ENCODE measurements around the gene NPHS1.
A peak's percentile ranks its signal among the peaks of the same experiment; 100 is the strongest.

The NPHS1 gene

GRCh38 chr19:35862528-35862927 is 10.2 kb upstream of the NPHS1 start:
- TF ChIP-seq ZNF223 (tag by site-specific recombination; IDR thresholded peaks at IDR 0.05) (no peak), SP2 (tag by site-specific recombination; IDR thresholded peaks at IDR 0.05) (peak; percentile 68), BCL11B (tag by site-specific recombination; IDR thresholded peaks at IDR 0.05; ENCODE audit: low read depth) (0 out of 2 replicates have a peak, but pooled peaks have one; percentile 32)
- TF ChIP-seq, protein P1, sequence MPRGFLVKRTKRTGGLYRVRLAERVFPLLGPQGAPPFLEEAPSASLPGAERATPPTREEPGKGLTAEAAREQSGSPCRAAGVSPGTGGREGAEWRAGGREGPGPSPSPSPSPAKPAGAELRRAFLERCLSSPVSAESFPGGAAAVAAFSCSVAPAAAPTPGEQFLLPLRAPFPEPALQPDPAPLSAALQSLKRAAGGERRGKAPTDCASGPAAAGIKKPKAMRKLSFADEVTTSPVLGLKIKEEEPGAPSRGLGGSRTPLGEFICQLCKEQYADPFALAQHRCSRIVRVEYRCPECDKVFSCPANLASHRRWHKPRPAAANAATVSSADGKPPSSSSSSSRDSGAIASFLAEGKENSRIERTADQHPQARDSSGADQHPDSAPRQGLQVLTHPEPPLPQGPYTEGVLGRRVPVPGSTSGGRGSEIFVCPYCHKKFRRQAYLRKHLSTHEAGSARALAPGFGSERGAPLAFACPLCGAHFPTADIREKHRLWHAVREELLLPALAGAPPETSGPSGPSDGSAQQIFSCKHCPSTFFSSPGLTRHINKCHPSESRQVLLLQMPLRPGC (tag by site-specific recombination; IDR thresholded peaks at IDR 0.05), result no peak
- Histone ChIP-seq H3K4me1 (ENCODE audit: control insufficient read depth, insufficient read depth, low read length) (no peaks in the 10 kb centered on the region), H3K4me3 (ENCODE audit: low read depth, low read length) (no peak overlapping the region), H3K9me3 (ENCODE audit: control insufficient read depth, insufficient read depth, low read depth, low read length) (no peaks in the 10 kb centered on the region), H3K27ac (ENCODE audit: extremely low read depth, low read depth, low read length) (no peak overlapping the region), H3K36me3 (ENCODE audit: control insufficient read depth in 2 of 2, insufficient read depth in 1 of 2, low read length in 2 of 2) (no peaks in the 10 kb centered on the region)
- ChIA-PET POLR2A (no interaction called here), CTCF (interaction anchor here (0.6 to 0.9 kb wide), 4 partner anchors 12 to 168 kb away, joined by 3 to 5 read pairs (median 4); no protein-coding TSS in a partner anchor)

- Histone ChIP-seq H3K36me3 (ENCODE audit: control insufficient read depth in 2 of 2, insufficient read depth in 1 of 2, low read length in 2 of 2) (no peaks in the 10 kb centered on the region), H3K4me3 (ENCODE audit: low read depth, low read length) (no peak overlapping the region), H3K9me3 (ENCODE audit: control insufficient read depth, insufficient read depth, low read depth, low read length) (no peaks in the 10 kb centered on the region), H3K4me1 (ENCODE audit: control insufficient read depth, insufficient read depth, low read length) (no peaks in the 10 kb centered on the region), H3K27ac (ENCODE audit: extremely low read depth, low read depth, low read length) (no peak overlapping the region)
- ChIA-PET POLR2A (interaction anchor here (2.9 kb wide), 1 partner anchor 9 kb away, joined by 11 read pairs; no protein-coding TSS in a partner anchor), CTCF (interaction anchor here (0.9 to 1.4 kb wide), 3 partner anchors 11 to 167 kb away, joined by 3 to 8 read pairs (median 3); no protein-coding TSS in a partner anchor)
- TF ChIP-seq IKZF3 (tag by site-specific recombination; IDR thresholded peaks at IDR 0.05) (no peak), GLIS2 (tag by site-specific recombination; IDR thresholded peaks at IDR 0.05) (0 out of 2 replicates have a peak, but pooled peaks have one; percentile 10), BCL11A (tag by site-specific recombination; IDR thresholded peaks at IDR 0.05; ENCODE audit: low read depth) (peak; percentile 42; the same call in 1 of the 2 replicates), SP2 (tag by site-specific recombination; IDR thresholded peaks at IDR 0.05) (peak; percentile 30; the same call in 1 of the 2 replicates), ZNF133 (tag by site-specific recombination; IDR thresholded peaks at IDR 0.05) (no peak), ZBTB21 (tag by site-specific recombination; IDR thresholded peaks at IDR 0.05) (no peak), BCL11B (tag by site-specific recombination; IDR thresholded peaks at IDR 0.05; ENCODE audit: low read depth) (peak; percentile 40; the same call in 1 of the 2 replicates), ZNF350 (tag by site-specific recombination; IDR thresholded peaks at IDR 0.05) (no peak)
- TF ChIP-seq, protein P2, sequence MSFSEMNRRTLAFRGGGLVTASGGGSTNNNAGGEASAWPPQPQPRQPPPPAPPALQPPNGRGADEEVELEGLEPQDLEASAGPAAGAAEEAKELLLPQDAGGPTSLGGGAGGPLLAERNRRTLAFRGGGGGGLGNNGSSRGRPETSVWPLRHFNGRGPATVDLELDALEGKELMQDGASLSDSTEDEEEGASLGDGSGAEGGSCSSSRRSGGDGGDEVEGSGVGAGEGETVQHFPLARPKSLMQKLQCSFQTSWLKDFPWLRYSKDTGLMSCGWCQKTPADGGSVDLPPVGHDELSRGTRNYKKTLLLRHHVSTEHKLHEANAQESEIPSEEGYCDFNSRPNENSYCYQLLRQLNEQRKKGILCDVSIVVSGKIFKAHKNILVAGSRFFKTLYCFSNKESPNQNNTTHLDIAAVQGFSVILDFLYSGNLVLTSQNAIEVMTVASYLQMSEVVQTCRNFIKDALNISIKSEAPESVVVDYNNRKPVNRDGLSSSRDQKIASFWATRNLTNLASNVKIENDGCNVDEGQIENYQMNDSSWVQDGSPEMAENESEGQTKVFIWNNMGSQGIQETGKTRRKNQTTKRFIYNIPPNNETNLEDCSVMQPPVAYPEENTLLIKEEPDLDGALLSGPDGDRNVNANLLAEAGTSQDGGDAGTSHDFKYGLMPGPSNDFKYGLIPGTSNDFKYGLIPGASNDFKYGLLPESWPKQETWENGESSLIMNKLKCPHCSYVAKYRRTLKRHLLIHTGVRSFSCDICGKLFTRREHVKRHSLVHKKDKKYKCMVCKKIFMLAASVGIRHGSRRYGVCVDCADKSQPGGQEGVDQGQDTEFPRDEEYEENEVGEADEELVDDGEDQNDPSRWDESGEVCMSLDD (tag by site-specific recombination; IDR thresholded peaks at IDR 0.05), result 0 out of 2 replicates have a peak, but pooled peaks have one; percentile 31
These were observed 9.4 kb upstream of the NPHS1 start for GRCh38 chr19:35861640-35862160.

DNA sequence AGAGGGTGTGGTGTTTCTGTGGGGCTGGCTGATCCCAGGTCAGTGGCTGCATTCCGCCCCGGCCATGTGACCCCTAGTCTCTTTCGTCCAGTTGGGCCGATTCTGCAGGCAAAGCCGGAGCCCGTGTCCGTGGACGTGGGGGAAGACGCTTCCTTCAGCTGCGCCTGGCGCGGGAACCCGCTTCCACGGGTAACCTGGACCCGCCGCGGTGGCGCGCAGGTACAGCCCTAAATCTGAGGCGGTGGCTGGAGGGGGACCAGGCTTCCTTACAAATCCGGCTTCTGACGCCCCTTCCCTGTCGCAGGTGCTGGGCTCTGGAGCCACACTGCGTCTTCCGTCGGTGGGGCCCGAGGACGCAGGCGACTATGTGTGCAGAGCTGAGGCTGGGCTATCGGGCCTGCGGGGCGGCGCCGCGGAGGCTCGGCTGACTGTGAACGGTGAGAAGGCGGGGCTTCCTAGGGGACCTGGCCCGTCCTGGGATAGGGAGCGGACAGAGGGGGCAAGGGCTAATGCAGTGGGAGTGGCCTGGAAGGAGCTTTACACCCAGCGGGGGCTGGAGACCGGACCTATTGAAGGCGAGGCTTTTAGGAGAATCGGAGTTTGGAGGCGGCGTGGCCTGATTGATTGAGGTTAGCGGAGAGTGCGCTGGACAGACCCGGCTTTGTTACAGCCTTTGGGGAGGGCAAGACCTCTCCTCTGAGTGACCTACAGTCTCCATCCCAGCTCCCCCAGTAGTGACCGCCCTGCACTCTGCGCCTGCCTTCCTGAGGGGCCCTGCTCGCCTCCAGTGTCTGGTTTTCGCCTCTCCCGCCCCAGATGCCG is 8.7 kb upstream of the NPHS1 start:
- POLR2A ChIA-PET, result interaction anchor here (0.6 to 2.9 kb wide), 2 partner anchors 9 to 1458 kb away, joined by 4 to 11 read pairs; no protein-coding TSS in a partner anchor
- CTCF ChIA-PET, result interaction anchor here (0.9 to 1.4 kb wide), 3 partner anchors 10 to 70 kb away, joined by 3 to 8 read pairs (median 3); no protein-coding TSS in a partner anchor

More for the DNA sequence above, 8.7 kb upstream of the NPHS1 start:
- H3K9me3 ChIP-seq (ENCODE audit: control insufficient read depth, insufficient read depth, low read depth, low read length), result no peaks in the 10 kb centered on the region
- H3K4me1 ChIP-seq (ENCODE audit: control insufficient read depth, insufficient read depth, low read length), result no peaks in the 10 kb centered on the region
- no peak overlapping the region for H3K4me3 ChIP-seq (ENCODE audit: low read depth, low read length)
- no peaks in the 10 kb centered on the region for H3K36me3 ChIP-seq (ENCODE audit: control insufficient read depth in 2 of 2, insufficient read depth in 1 of 2, low read length in 2 of 2)
- H3K27ac ChIP-seq (ENCODE audit: extremely low read depth, low read depth, low read length), result no peak overlapping the region
- TF ChIP-seq ZSCAN30 (tag by site-specific recombination; IDR thresholded peaks at IDR 0.05) (no peak), ZNF621 (tag by site-specific recombination; IDR thresholded peaks at IDR 0.05) (no peak)

All from HEK293 (cell line).